Measurements from ENCODE around the gene OR56A5.

GRCh38 chr11:5923794-5924193, 44.5 kb downstream of the OR56A5 start:
- TF ChIP-seq CTCF (conservative IDR thresholded peaks at IDR 0.05; ENCODE audit: low read depth, low read length) (no peak), RFX5 (IDR thresholded peaks at IDR 0.05; ENCODE audit: low read depth, low read length) (no peak), MXI1 (IDR thresholded peaks at IDR 0.05; ENCODE audit: borderline replicate concordance, low read depth, low read length) (no peak), POLR2A (IDR thresholded peaks at IDR 0.05; ENCODE audit: low read depth, low read length) (no peak), FOS (IDR thresholded peaks at IDR 0.05; ENCODE audit: low read depth, low read length) (no peak)
